K562 (cell line): Measurements from ENCODE around the gene GPSM3. TPM values are rescaled to one million over a fixed set of nuclear protein-coding genes. Genes with fewer than 3 reads are reported as not detected.

ENCODE experiments used
- FOXK2 ChIP-seq, 2 experiments: fragments of 450-650 bp; IDR thresholded peaks in 1 of 2; conservative IDR thresholded peaks in 1 of 2; 2 replicates each; pipeline ENCODE4 v1.6.1; 2016; ENCODE audit warnings: low read depth in 2 of 2, mild to moderate bottlenecking in 1 of 2
- HEY1 ChIP-seq: fragments of 250-450 bp; sonication (Bioruptor Pico); IDR thresholded peaks from 2 replicates; pipeline ENCODE4 v1.5.0; 2020; ENCODE audit warnings: mild to moderate bottlenecking, moderate library complexity, borderline replicate concordance
- MITF ChIP-seq: IDR thresholded peaks from 2 replicates; pipeline ENCODE4 v1.6.1; 2014; ENCODE audit warnings: antibody characterized with exemption
- PRDM10 ChIP-seq: fragments of 450-650 bp; IDR thresholded peaks from 2 replicates; pipeline ENCODE4 v1.6.1; 2018; ENCODE audit not compliant: partially characterized antibody
- RERE ChIP-seq: sonication (generic); formaldehyde crosslinking; IDR thresholded peaks from 2 replicates; pipeline ENCODE4 v1.8.0; 2023; ENCODE audit warnings: missing genetic modification reagents, mild to moderate bottlenecking, borderline replicate concordance
- RUNX1 ChIP-seq: sonication (generic); IDR thresholded peaks from 2 replicates; pipeline ENCODE4 v1.6.1; 2016; ENCODE audit warnings: antibody characterized with exemption, low read depth
- SUPT5H ChIP-seq: fragments of 450-650 bp; IDR thresholded peaks from 2 replicates; pipeline ENCODE4 v1.6.1; 2016
- TCF7L2 ChIP-seq: fragments of 150-350 bp; IDR thresholded peaks from 2 replicates; pipeline ENCODE4 v1.6.1; 2016; ENCODE audit warnings: low read depth, mild to moderate bottlenecking, low read length, moderate library complexity
- USF2 ChIP-seq: sonication (generic); formaldehyde crosslinking; IDR thresholded peaks from 2 replicates; pipeline ENCODE4 v1.5.0; 2020; ENCODE audit warnings: missing genetic modification reagents
- XRCC3 ChIP-seq: fragments of 450-650 bp; IDR thresholded peaks from 2 replicates; pipeline ENCODE4 v1.6.1; 2017; ENCODE audit warnings: mild to moderate bottlenecking, moderate library complexity
- ZBTB2 ChIP-seq: fragments of 450-650 bp; IDR thresholded peaks from 2 replicates; pipeline ENCODE4 v1.6.1; 2016; ENCODE audit warnings: antibody characterized with exemption
- ZNF143 ChIP-seq: sonication (generic); formaldehyde crosslinking; IDR thresholded peaks from 2 replicates; pipeline ENCODE4 v1.9.0; 2022; ENCODE audit warnings: mild to moderate bottlenecking, missing genetic modification reagents
- ZNF316 ChIP-seq: fragments of 450-650 bp; IDR thresholded peaks from 2 replicates; pipeline ENCODE4 v1.6.1; 2016
- ZNF644 ChIP-seq: fragments of 200-800 bp; sonication (Bioruptor generic); IDR thresholded peaks from 2 replicates; pipeline ENCODE4 v1.6.1; 2016; ENCODE audit warnings: low read depth, missing genetic modification characterization, missing compliant biosample characterization
- polyA plus RNA-seq, 8 experiments: library from polyadenylated mRNA; depleted of rRNA in 4 of 8; stranded (reverse) in 5 of 8; unstranded in 3 of 8; fragments of >200 nt; fragmentation: Nextera tagmentation in 2 of 8; fragmentation: Illumina TruSeq in 1 of 8; extraction: Ambion mirVana in 2 of 8; extraction: Trizol in 1 of 8; gene quantifications; 2 replicates each; pipeline versions ENCODE4 v1.2.1 to v1.2.3, GENCODE V29; 2011 to 2014; ENCODE audit warnings: inconsistent platforms in 1 of 8, missing spikeins in 1 of 8
- total RNA-seq, 7 experiments: library from RNA; depleted of rRNA in 6 of 7; stranded (reverse); fragments of >200 nt in 6 of 7; fragmentation: Illumina TruSeq in 2 of 7; extraction: Trizol in 2 of 7; gene quantifications; 2 replicates each; pipeline versions ENCODE4 v1.2.1 to v1.2.3, GENCODE V29; 2011 to 2021; ENCODE audit warnings: low replicate concordance in 1 of 7

GPSM3 gene
- total and polyA plus RNA-seq, 9 of the 15 experiments (the other 6 are each of a cell fraction or from before 2014, with no cell fraction given), result 5.3 to 42.6 (median 24.4) TPM

GRCh38 chr6:32175711-32176475 lies 16.6 kb downstream of the GPSM3 start, which contains the start of gene AGPAT1 (continued):
- TF ChIP-seq USF2 (CRISPR knock-in tag) (no peak), ZNF316 (peak; percentile 20; the same call in 1 of the 2 replicates), SUPT5H (peak; percentile 80), PRDM10 (peak; percentile 31), TCF7L2 (no peak), MITF (no peak), XRCC3 (no peak), ZNF143 (CRISPR knock-in tag) (no peak), ZNF644 (tag) (no peak), ZBTB2 (0 out of 2 replicates have a peak, but pooled peaks have one; percentile 22), FOXK2 (conservative IDR thresholded peaks at IDR 0.05 in 1 of 2, IDR thresholded peaks at IDR 0.05 in 1 of 2; ENCODE audit: low read depth in 2 of 2) (peak in 1 of 2 experiments; percentile 58; a peak in 2 of 4 replicates), RERE (peak; percentile 88; the same call in 1 of the 2 replicates), RUNX1 (no peak), HEY1 (CRISPR knock-in tag) (no peak)
